Mucosa of descending colon (tissue), 3 donors: ENCODE measurements around the gene ACOT8. TPM values are rescaled to one million over a fixed set of nuclear protein-coding genes. Genes with fewer than 3 reads are reported as not detected.
A peak's percentile ranks its signal among the peaks of the same experiment; 100 is the strongest.
"Not testable (repeated sequence)": the region's sequence is repeated elsewhere in the genome, so short reads cannot be mapped to it uniquely, and the experiment has no call there.

Experiments
- ATAC-seq: fragments of 200-7000 bp; cut with Tn5 transposase; one replicate; pipeline ENCODE4 v1.9.1; 2020; ENCODE audit warnings: mild to moderate bottlenecking, moderate library complexity
- DNase-seq, 3 donors: peaks; one replicate each; pipeline ENCODE4 v3.0.0-alpha.2; 2020
- H3K36me3 ChIP-seq: fragments of 200-600 bp; one replicate; pipeline ENCODE4 v1.8.0; 2021; ENCODE audit warnings: low read depth, mild to moderate bottlenecking
- H3K4me1 ChIP-seq: fragments of 200-600 bp; one replicate; pipeline ENCODE4 v1.8.0; 2021; ENCODE audit warnings: low read depth, mild to moderate bottlenecking
- H3K4me3 ChIP-seq: fragments of 200-600 bp; one replicate; pipeline ENCODE4 v1.8.0; 2021; ENCODE audit warnings: mild to moderate bottlenecking
- H3K9me3 ChIP-seq: fragments of 200-600 bp; one replicate; pipeline ENCODE4 v1.8.0; 2021; ENCODE audit warnings: mild to moderate bottlenecking
- intact Hi-C, 2 donors: fragments of 100-400 bp; cut with DNase I in 1 of 2; cut with micrococcal nuclease in 1 of 2; formaldehyde crosslinking; loops; one replicate each; pipeline versions ENCODE4 v1.11.0 to v1.11.1; 2022; cut with DNase I, micrococcal nuclease
- total RNA-seq, 3 donors: library from RNA; stranded (reverse); fragmentation: NEBNext Ultra II Directional in 2 of 3; extraction: Animal tissue kit (Norgen Biotek cat#: 25700) in 2 of 3; gene quantifications; one replicate each; pipeline versions ENCODE4 v1.2.1 to v1.2.4, GENCODE V29; 2021 to 2023
- TF ChIP-seq, protein P1 (sequence below): fragments of 200-600 bp; IDR thresholded peaks from one replicate; pipeline ENCODE4 v1.8.0; 2022; ENCODE audit warnings: antibody characterized with exemption, mild to moderate bottlenecking
- donor health status: DM: no; HTN: no; CAD: no; lungs with moderate emphysema.
- donor health status: DM: no; HTN: no; CAD: no.
- donor health status: DM: no; HTN: yes; CAD: no.

ACOT8 gene
- total RNA-seq, 3 donors from 2014 or later, result 31.1 to 61.0 (median 32.9) TPM

DNA sequence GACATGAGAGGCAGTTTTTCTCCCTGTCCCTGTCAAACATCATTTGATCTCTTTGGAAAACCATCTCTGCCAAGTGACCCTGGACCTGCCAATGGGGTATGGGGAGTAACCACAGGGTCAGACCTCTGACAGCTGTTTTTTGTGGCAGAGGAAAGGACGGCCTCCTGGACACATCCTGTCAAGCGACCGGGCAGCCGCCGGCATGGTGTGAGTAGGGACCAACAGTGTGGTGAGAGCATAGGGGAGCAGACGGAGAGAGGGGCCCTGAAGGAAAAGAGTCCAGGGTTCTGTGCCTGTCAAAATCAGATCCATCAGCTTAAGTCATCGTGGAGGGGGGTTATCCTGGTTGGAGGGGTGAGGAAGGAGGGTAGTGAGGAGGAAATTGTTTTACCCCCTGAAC is 55.3 kb downstream of the ACOT8 start:
- TF ChIP-seq, protein P1, sequence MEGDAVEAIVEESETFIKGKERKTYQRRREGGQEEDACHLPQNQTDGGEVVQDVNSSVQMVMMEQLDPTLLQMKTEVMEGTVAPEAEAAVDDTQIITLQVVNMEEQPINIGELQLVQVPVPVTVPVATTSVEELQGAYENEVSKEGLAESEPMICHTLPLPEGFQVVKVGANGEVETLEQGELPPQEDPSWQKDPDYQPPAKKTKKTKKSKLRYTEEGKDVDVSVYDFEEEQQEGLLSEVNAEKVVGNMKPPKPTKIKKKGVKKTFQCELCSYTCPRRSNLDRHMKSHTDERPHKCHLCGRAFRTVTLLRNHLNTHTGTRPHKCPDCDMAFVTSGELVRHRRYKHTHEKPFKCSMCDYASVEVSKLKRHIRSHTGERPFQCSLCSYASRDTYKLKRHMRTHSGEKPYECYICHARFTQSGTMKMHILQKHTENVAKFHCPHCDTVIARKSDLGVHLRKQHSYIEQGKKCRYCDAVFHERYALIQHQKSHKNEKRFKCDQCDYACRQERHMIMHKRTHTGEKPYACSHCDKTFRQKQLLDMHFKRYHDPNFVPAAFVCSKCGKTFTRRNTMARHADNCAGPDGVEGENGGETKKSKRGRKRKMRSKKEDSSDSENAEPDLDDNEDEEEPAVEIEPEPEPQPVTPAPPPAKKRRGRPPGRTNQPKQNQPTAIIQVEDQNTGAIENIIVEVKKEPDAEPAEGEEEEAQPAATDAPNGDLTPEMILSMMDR, result no peak
- no peak overlapping the region for H3K4me3 ChIP-seq
- no peak for DNase-seq
- ATAC-seq, result no peak
- peaks cover 22% of the 10 kb centered on the region for H3K36me3 ChIP-seq
- H3K4me1 ChIP-seq, result no peaks in the 10 kb centered on the region
- intact Hi-C loops, result no loop called here
- H3K9me3 ChIP-seq, result no peaks in the 10 kb centered on the region

DNA sequence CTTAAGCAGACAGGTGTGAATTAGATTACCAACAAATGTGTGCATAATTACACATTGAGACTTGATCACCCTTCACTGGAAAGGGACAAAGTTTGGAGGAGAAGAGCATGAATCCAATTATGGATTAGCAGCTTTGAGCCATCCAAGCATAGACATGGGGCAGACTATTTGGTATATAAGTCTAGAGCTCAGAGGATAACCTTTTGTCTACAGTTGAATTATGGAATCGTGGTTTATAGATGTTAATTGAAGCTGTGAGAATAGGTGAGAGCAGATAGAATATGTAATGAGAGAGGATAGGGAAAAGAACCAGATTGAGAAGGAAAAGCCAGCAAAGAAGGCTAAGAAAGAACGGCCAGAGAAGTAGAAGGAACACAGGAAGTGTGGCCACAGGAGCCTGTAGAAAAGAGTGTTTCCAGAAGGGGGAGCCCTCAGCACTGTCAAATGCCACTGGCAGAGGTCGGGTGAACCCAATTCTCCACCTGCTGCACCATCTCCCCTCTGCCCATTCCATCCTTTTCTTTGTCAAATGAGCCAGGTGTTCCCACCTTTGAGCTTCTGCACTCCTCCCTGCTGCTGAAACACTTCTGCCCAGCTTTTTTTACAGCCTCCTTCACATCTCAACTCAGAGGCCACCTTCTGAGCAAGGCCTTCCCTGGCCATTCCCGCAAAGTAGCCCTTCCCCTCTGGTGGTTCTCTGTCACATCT is 58.1 kb downstream of the ACOT8 start:
- intact Hi-C loops, result no loop called here
- H3K36me3 ChIP-seq, result peaks cover 14% of the 10 kb centered on the region
- DNase-seq (peak in 1 of 3 donors; percentile 88), ATAC-seq (peak; percentile 96)
- no peak overlapping the region for H3K4me3 ChIP-seq
- TF ChIP-seq, protein P1, result no peak
- no peaks in the 10 kb centered on the region for H3K4me1 ChIP-seq
- no peaks in the 10 kb centered on the region for H3K9me3 ChIP-seq

DNA sequence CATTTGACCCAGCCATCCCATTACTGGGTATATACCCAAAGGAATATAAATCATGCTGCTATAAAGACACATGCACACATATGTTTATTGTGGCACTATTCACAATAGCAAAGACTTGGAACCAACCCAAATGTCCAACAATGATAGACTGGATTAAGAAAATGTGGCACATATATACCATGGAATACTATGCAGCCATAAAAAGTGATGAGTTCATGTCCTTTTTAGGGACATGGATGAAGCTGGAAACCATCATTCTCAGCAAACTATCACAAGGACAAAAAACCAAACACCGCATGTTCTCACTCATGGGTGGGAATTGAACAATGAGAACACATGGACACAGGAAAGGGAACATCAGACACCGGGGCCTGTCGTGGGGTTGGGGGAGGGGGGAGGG is 59.2 kb downstream of the ACOT8 start:
- H3K9me3 ChIP-seq, H3K4me1 ChIP-seq, DNase-seq, H3K4me3 ChIP-seq, ATAC-seq, H3K36me3 ChIP-seq, intact Hi-C loops: not testable (repeated sequence)

DNA sequence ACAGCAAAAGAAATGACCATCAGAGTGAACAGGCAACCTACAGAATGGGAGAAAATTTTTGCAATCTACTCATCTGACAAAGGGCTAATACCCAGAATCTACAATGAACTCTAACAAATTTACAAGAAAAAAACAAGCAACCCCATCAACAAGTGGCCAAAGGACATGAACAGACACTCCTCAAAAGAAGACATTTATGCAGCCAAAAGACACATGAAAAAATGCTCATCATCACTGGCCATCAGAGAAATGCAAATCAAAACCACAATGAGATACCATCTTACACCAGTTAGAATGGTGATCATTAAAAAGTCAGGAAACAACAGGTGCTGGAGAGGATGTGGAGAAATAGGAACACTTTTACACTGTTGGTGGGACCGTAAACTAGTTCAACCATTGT is 59.7 kb downstream of the ACOT8 start:
- intact Hi-C loops, H3K4me3 ChIP-seq, ATAC-seq, H3K36me3 ChIP-seq, H3K9me3 ChIP-seq, DNase-seq, H3K4me1 ChIP-seq: not testable (repeated sequence)

DNA sequence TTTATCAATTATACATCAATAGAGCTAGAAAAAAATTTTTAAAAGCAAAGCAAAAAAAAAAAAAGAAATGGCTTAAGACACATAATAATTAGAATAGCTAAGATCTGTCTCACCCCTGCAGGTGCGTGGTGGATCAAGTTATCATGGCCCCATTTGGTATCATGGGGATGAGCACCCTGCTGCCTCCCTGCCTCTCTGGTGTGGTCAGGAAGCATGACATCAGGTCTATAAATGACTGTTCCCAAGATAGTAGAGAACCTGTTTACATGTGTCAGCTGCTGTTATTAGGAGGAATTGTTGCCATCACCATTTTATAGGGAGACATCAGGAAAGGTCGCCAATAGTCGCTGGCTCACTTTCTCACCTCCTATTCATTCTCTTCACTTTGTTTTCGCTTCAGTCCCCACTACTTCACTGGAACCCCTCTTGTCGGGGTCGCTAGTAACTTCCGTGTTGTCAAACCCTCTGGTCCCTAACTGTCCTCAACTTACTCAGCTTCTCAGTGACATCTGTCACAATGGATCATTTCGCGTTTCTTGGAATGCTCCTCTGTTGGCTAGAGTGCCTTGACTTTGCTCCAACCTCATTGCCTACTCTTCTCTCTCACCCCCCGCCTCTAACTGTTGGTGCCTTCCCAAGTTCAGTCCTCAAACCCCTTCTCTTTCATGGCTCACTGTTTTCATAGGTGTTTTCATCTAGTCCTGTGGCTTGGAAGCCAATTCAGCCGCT is 60.7 kb downstream of the ACOT8 start:
- TF ChIP-seq, protein P1, result no peak
- ATAC-seq, result no peak
- no peak for DNase-seq
- Histone ChIP-seq H3K4me1 (peaks cover 4% of the 10 kb centered on the region), H3K9me3 (no peaks in the 10 kb centered on the region), H3K4me3 (no peak overlapping the region), H3K36me3 (peaks cover 3% of the 10 kb centered on the region)
- intact Hi-C loops, result no loop called here

DNA sequence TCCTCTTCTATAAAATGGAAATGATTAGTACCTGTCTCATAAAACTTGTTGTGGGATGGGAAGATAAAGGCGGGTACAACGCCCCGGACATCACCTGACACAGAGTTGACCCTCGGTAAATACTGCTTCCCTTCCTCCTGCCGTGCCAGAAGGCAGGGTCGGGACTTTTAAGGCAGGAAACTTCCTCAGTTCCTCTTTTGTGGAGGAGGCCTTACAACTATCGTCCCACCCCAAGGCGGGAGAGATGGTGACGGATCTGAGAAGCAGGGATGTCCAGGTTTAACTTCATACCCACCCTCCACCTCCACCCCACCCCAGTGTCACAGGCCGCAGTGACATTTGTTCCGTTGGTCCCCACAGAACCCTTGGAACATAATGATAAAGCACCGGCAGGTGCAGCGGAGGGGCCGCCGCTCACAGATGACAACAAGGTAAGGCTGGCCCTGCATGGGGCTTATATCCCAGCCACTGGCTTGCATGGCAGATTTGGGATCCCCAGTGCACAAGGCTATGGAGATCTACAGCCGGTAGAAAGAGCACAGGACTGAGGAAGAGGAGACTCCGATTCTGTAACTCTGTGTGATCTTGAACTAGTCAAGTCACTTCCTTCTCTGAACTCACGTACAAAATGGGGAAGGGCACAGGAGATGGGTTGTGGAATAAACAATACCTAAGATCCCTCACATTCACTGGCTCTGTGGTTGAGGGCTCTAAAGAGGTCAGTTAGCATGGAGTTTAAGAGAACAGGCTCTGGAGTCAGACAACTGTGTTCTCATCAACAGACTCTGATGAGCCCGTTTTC is 64.7 kb downstream of the ACOT8 start:
- peak in 2 of 3 donors; percentile 51 to 60 for DNase-seq
- Histone ChIP-seq H3K4me1 (peaks cover 4% of the 10 kb centered on the region), H3K4me3 (peak overlapping the region; percentile 85), H3K9me3 (no peaks in the 10 kb centered on the region), H3K36me3 (no peaks in the 10 kb centered on the region)
- intact Hi-C loops, result no loop called here
- ATAC-seq, result peak; percentile 73
- TF ChIP-seq, protein P1, result no peak

Other genes with a start within 250 kb of the ACOT8 start
- not detected for gene WFDC10A, start 227.7 kb downstream of the ACOT8 start, total RNA-seq
- not detected for gene WFDC9, start 226.1 kb downstream of the ACOT8 start, total RNA-seq
- not detected for gene WFDC11, start 187.2 kb downstream of the ACOT8 start, total RNA-seq
- gene WFDC13, start 155.4 kb downstream of the ACOT8 start, total RNA-seq, result not detected
- under 1 TPM in 1 of 3 donors, not detected in 2; 0.73 TPM for gene WFDC10B, start 152.4 kb downstream of the ACOT8 start, total RNA-seq
- not detected for gene SPINT4, start 135.0 kb downstream of the ACOT8 start, total RNA-seq
- 1 to 10 TPM; 3.2 to 7.9 (median 5.1) TPM for gene WFDC3, start 65.5 kb downstream of the ACOT8 start, total RNA-seq
- 10 to 100 TPM; 32.7 to 59.5 (median 36.3) TPM for gene DNTTIP1, start 65.4 kb downstream of the ACOT8 start, total RNA-seq
- 10 to 100 TPM in 1 of 3 donors, 1 to 10 TPM in 2; 4.7 to 41.1 (median 8.7) TPM for gene UBE2C, start 44.7 kb downstream of the ACOT8 start, total RNA-seq
- 1 to 10 TPM; 2.1 to 5.4 (median 3.1) TPM for gene TNNC2, start 30.1 kb downstream of the ACOT8 start, total RNA-seq
- 10 to 100 TPM; 13.8 to 31.5 (median 14.0) TPM for gene SNX21, start 23.6 kb downstream of the ACOT8 start, total RNA-seq
- gene ZSWIM3, start 222 bp upstream of the ACOT8 start, total RNA-seq, result 1 to 10 TPM; 3.3 to 7.4 (median 5.7) TPM
- 10 to 100 TPM; 11.3 to 12.6 (median 12.4) TPM for gene ZSWIM1, start 23.8 kb upstream of the ACOT8 start, total RNA-seq
- 1 to 10 TPM; 3.9 to 6.0 (median 4.1) TPM for gene SPATA25, start 30.2 kb upstream of the ACOT8 start, total RNA-seq
- gene NEURL2, start 33.8 kb upstream of the ACOT8 start, total RNA-seq, result 1 to 10 TPM; 4.2 to 9.1 (median 8.5) TPM
- 100 to 1,000 TPM; 292 to 542 (median 436) TPM for gene CTSA, start 33.9 kb upstream of the ACOT8 start, total RNA-seq
- 100 to 1,000 TPM in 2 of 3 donors, 10 to 100 TPM in 1; 15.0 to 141 (median 111) TPM for gene PLTP, start 54.8 kb upstream of the ACOT8 start, total RNA-seq
- gene PCIF1, start 77.3 kb upstream of the ACOT8 start, total RNA-seq, result 10 to 100 TPM; 29.2 to 37.8 (median 35.1) TPM
- gene ZNF335, start 114.8 kb upstream of the ACOT8 start, total RNA-seq, result 10 to 100 TPM; 19.1 to 22.7 (median 20.1) TPM
- gene MMP9, start 151.5 kb upstream of the ACOT8 start, total RNA-seq, result 1 to 10 TPM in 2 of 3 donors, under 1 TPM in 1; 0.52 to 6.7 (median 1.2) TPM
- 1 to 10 TPM in 1 of 3 donors, not detected in 2; 2.5 TPM for gene SLC12A5, start 171.8 kb upstream of the ACOT8 start, total RNA-seq
- gene NCOA5, start 232.6 kb upstream of the ACOT8 start, total RNA-seq, result 10 to 100 TPM; 23.7 to 36.6 (median 24.2) TPM